Neural cell (in vitro differentiated cells): ENCODE data around the gene PLA2G5. TPM values are rescaled to one million over a fixed set of nuclear protein-coding genes. Genes with fewer than 3 reads are reported as not detected.

Source experiments
- H2AFZ ChIP-seq: fragments of 200-600, 300-800 bp; sonication (generic), shearing (Covaris generic); 2 replicates; pipeline ENCODE4 v1.6.0; 2014; ENCODE audit warnings: low read depth, mild to moderate bottlenecking, antibody characterized with exemption, low read length, moderate library complexity
- H3F3A ChIP-seq: fragments of 200-600 bp; shearing (Covaris generic); 2 replicates; pipeline ENCODE4 v1.6.1; 2016; ENCODE audit warnings: mild to moderate bottlenecking, moderate library complexity, mixed read lengths, antibody characterized with exemption, low read length; ENCODE audit not compliant: insufficient read depth, poor library complexity, severe bottlenecking
- H3K27ac ChIP-seq: fragments of 200-600, 300-800 bp; sonication (generic), shearing (Covaris generic); 2 replicates; pipeline ENCODE4 v1.5.1; 2014; ENCODE audit warnings: mild to moderate bottlenecking, low read length, moderate library complexity
- H3K27me3 ChIP-seq: fragments of 300-800, 200-600 bp; sonication (generic), shearing (Covaris generic); 2 replicates; pipeline ENCODE4 v1.6.0; 2014; ENCODE audit warnings: mild to moderate bottlenecking, low read depth, low read length, moderate library complexity; ENCODE audit not compliant: insufficient read depth
- H3K36me3 ChIP-seq: fragments of 300-800, 200-600 bp; sonication (generic), shearing (Covaris generic); 2 replicates; pipeline ENCODE4 v1.5.1; 2014; ENCODE audit warnings: mild to moderate bottlenecking, antibody characterized with exemption, low read length, moderate library complexity; ENCODE audit not compliant: insufficient read depth
- H3K4me2 ChIP-seq: fragments of 300-800, 200-600 bp; sonication (generic), shearing (Covaris generic); 2 replicates; pipeline ENCODE4 v1.6.0; 2014; ENCODE audit warnings: mild to moderate bottlenecking, low read length
- H3K4me3 ChIP-seq: fragments of 300-800, 200-600 bp; sonication (generic), shearing (Covaris generic); 2 replicates; pipeline ENCODE4 v1.5.1; 2014; ENCODE audit warnings: mild to moderate bottlenecking, low read length, moderate library complexity
- H3K79me2 ChIP-seq: fragments of 200-600 bp; shearing (Covaris generic); replicated peaks from 2 replicates; pipeline ENCODE4 v1.6.0; 2014; ENCODE audit warnings: mild to moderate bottlenecking, low read length, moderate library complexity; ENCODE audit not compliant: insufficient read depth
- H3K9ac ChIP-seq: fragments of 300-800, 200-600 bp; sonication (generic), shearing (Covaris generic); 2 replicates; pipeline ENCODE4 v1.6.1; 2016; ENCODE audit warnings: mild to moderate bottlenecking, low read length, mixed read lengths
- H3K9me2 ChIP-seq: fragments of 200-600 bp; shearing (Covaris generic); 2 replicates; pipeline ENCODE4 v1.6.1; 2016; ENCODE audit warnings: mild to moderate bottlenecking, low read length, mixed read lengths; ENCODE audit not compliant: insufficient read depth
- H3K9me3 ChIP-seq: fragments of 200-600, 300-800 bp; sonication (generic), shearing (Covaris generic); 2 replicates; pipeline ENCODE4 v1.6.1; 2016; ENCODE audit warnings: mild to moderate bottlenecking, mixed run types, low read length, moderate library complexity, mixed read lengths
- H4K20me1 ChIP-seq: fragments of 200-600 bp; shearing (Covaris generic); 2 replicates; pipeline ENCODE4 v1.6.1; 2016; ENCODE audit warnings: mild to moderate bottlenecking, mixed run types; ENCODE audit not compliant: insufficient read depth
- CTCF ChIP-seq: fragments of 450-650 bp; IDR thresholded peaks from 2 replicates; pipeline ENCODE4 v1.5.1; 2014; ENCODE audit warnings: antibody characterized with exemption, mild to moderate bottlenecking, moderate library complexity; ENCODE audit not compliant: poor library complexity, severe bottlenecking
- EP300 ChIP-seq: fragments of 450-650 bp; conservative IDR thresholded peaks from 2 replicates; pipeline ENCODE4 v1.6.1; 2014; ENCODE audit warnings: antibody characterized with exemption, mild to moderate bottlenecking, moderate library complexity; ENCODE audit not compliant: poor library complexity, severe bottlenecking
- EZH2 ChIP-seq: fragments of 200-600, 300-800 bp; shearing (Covaris generic), sonication (generic); IDR thresholded peaks from 2 replicates; pipeline ENCODE4 v1.6.1; 2014; ENCODE audit warnings: antibody characterized with exemption, low read length, borderline replicate concordance, mild to moderate bottlenecking; ENCODE audit not compliant: insufficient read depth, poor library complexity, severe bottlenecking
- MXI1 ChIP-seq: fragments of 450-650 bp; conservative IDR thresholded peaks from 2 replicates; pipeline ENCODE4 v1.6.1; 2014; ENCODE audit warnings: antibody characterized with exemption, mild to moderate bottlenecking; ENCODE audit not compliant: poor library complexity, severe bottlenecking
- POLR2AphosphoS5 ChIP-seq: IDR thresholded peaks from 2 replicates; pipeline ENCODE4 v1.6.1; 2012
- RAD21 ChIP-seq: fragments of 450-650 bp; conservative IDR thresholded peaks from 2 replicates; pipeline ENCODE4 v1.6.1; 2014; ENCODE audit warnings: antibody characterized with exemption, mild to moderate bottlenecking, moderate library complexity
- SMC3 ChIP-seq: fragments of 450-650 bp; conservative IDR thresholded peaks from 2 replicates; pipeline ENCODE4 v1.6.1; 2014; ENCODE audit warnings: antibody characterized with exemption, mild to moderate bottlenecking, moderate library complexity; ENCODE audit not compliant: poor library complexity
- TAF1 ChIP-seq: IDR thresholded peaks from 2 replicates; pipeline ENCODE4 v1.6.1; 2012; ENCODE audit warnings: low read depth
- polyA plus RNA-seq: library from polyadenylated mRNA; depleted of rRNA; stranded (reverse); fragments of >200 nt; gene quantifications from 2 replicates; pipeline ENCODE4 v1.2.3, GENCODE V29; 2014
- TF ChIP-seq, protein P1 (sequence below): IDR thresholded peaks from 2 replicates; pipeline ENCODE4 v1.6.1; 2012; ENCODE audit warnings: borderline replicate concordance

The PLA2G5 gene
- polyA plus RNA-seq, 1 donor from 2014 or later: not detected

- H2AFZ ChIP-seq: no peak overlapping the region
- no peak overlapping the region for H3K9ac ChIP-seq
- no peaks in the 10 kb centered on the region for H3K79me2 ChIP-seq
- no peaks in the 10 kb centered on the region for H3F3A ChIP-seq
- no peak overlapping the region for H3K4me2 ChIP-seq
- H3K9me2 ChIP-seq: no peaks in the 10 kb centered on the region
- TF ChIP-seq TAF1 (no peak), SMC3 (no peak), EZH2 (no peak), RAD21 (no peak)
- H3K27me3 ChIP-seq: no peaks in the 10 kb centered on the region
- no peaks in the 10 kb centered on the region for H3K36me3 ChIP-seq
- no peak overlapping the region for H3K27ac ChIP-seq
- H4K20me1 ChIP-seq: no peaks in the 10 kb centered on the region
- no peak overlapping the region for H3K4me3 ChIP-seq
- no peaks in the 10 kb centered on the region for H3K9me3 ChIP-seq
Observed at GRCh38 chr1:20141001-20141400, 71.0 kb downstream of the PLA2G5 start.

DNA sequence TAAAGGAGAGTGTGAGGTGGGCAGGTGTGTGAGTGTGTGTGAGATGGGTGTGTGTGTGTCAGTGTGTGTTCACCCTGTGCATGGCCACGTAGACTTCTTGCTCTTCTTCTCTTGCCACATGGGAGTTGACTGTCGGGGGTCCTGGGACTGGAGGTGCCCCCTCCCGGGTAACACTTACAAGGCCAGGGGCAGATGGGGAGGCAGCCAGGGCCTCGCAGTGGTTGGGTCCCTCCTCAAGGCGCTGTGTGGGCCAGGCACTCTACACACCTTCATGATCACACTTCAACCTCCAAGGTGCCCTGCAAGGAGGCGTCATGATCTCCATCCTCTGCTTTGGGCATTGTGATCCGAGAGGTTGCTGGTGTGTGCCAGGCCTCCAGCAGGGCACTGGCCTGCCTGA is 71.5 kb downstream of the PLA2G5 start:
- Histone ChIP-seq H3K27ac (no peak overlapping the region), H3K9me2 (no peaks in the 10 kb centered on the region), H3K79me2 (no peaks in the 10 kb centered on the region), H3K9me3 (no peaks in the 10 kb centered on the region), H3K36me3 (no peaks in the 10 kb centered on the region), H3K27me3 (no peaks in the 10 kb centered on the region), H3K9ac (no peak overlapping the region), H2AFZ (no peak overlapping the region), H3F3A (no peaks in the 10 kb centered on the region), H3K4me2 (no peak overlapping the region), H4K20me1 (no peaks in the 10 kb centered on the region), H3K4me3 (no peak overlapping the region)
- TF ChIP-seq CTCF: no peak
- no peak for TF ChIP-seq MXI1
- TF ChIP-seq RAD21: no peak
- no peak for TF ChIP-seq SMC3
- no peak for TF ChIP-seq EZH2
- no peak for TF ChIP-seq EP300
- TF ChIP-seq TAF1: no peak
- no peak for TF ChIP-seq POLR2AphosphoS5
- TF ChIP-seq, protein P1, sequence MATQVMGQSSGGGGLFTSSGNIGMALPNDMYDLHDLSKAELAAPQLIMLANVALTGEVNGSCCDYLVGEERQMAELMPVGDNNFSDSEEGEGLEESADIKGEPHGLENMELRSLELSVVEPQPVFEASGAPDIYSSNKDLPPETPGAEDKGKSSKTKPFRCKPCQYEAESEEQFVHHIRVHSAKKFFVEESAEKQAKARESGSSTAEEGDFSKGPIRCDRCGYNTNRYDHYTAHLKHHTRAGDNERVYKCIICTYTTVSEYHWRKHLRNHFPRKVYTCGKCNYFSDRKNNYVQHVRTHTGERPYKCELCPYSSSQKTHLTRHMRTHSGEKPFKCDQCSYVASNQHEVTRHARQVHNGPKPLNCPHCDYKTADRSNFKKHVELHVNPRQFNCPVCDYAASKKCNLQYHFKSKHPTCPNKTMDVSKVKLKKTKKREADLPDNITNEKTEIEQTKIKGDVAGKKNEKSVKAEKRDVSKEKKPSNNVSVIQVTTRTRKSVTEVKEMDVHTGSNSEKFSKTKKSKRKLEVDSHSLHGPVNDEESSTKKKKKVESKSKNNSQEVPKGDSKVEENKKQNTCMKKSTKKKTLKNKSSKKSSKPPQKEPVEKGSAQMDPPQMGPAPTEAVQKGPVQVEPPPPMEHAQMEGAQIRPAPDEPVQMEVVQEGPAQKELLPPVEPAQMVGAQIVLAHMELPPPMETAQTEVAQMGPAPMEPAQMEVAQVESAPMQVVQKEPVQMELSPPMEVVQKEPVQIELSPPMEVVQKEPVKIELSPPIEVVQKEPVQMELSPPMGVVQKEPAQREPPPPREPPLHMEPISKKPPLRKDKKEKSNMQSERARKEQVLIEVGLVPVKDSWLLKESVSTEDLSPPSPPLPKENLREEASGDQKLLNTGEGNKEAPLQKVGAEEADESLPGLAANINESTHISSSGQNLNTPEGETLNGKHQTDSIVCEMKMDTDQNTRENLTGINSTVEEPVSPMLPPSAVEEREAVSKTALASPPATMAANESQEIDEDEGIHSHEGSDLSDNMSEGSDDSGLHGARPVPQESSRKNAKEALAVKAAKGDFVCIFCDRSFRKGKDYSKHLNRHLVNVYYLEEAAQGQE: no peak

Other genes starting within 250 kb of the PLA2G5 start
- 21.3 and 24.0 TPM in 2 replicates for gene OTUD3, start 187.8 kb upstream of the PLA2G5 start, polyA plus RNA-seq
- not detected in 2 replicates for gene PLA2G2E, start 146.6 kb upstream of the PLA2G5 start, polyA plus RNA-seq
- not detected in 2 replicates for gene PLA2G2A, start 90.6 kb upstream of the PLA2G5 start, polyA plus RNA-seq
- gene PLA2G2D, start 49.3 kb downstream of the PLA2G5 start, polyA plus RNA-seq: not detected in 2 replicates
- not detected in 2 replicates for gene PLA2G2F, start 69.1 kb downstream of the PLA2G5 start, polyA plus RNA-seq
- 0.64 and 0.82 TPM in 2 replicates for gene UBXN10, start 115.9 kb downstream of the PLA2G5 start, polyA plus RNA-seq
- not detected in 2 replicates for gene PLA2G2C, start 116.3 kb downstream of the PLA2G5 start, polyA plus RNA-seq
- 0.27 and 0.82 TPM in 2 replicates for gene VWA5B1, start 220.7 kb downstream of the PLA2G5 start, polyA plus RNA-seq